ENCODE results near the gene IL17B.

IL17B gene

DNA sequence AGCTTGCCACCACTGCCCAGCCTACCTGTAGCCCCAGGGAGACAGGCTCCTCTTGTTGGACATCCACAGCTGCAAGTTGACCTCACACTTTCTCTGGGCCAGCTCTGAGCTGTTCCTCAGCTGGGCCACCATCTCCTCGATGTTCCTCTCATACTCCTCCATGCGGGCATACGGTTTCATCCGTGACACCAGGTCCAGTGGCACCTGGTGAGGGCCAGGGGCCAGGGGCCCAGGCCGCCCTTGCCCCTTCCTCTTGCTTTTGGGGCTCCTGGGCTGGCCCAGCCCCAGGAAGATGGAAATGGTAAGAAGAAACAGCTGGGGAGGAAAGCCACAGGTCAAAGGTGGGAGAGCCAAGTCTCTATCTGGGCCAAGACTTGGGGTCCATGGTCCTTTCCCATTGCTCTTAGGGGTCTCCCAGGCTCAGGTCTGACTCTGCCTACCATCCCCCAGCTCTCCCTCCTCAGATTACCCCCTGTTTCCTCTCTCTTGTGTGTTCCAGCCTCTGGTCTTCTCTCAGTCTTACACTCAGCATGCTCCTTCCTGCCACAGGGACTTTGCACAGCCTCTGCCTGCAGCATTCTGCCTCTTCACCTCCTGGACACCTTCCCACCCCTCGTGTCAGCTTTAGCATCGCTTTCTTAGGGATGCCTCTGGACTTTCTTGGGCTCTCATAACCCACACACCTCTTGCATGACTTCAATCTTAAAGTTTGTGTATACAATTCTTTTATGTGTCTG lies 2.2 kb downstream of the IL17B start:
- DNase-seq (ENCODE audit: low read depth): no peak

DNA sequence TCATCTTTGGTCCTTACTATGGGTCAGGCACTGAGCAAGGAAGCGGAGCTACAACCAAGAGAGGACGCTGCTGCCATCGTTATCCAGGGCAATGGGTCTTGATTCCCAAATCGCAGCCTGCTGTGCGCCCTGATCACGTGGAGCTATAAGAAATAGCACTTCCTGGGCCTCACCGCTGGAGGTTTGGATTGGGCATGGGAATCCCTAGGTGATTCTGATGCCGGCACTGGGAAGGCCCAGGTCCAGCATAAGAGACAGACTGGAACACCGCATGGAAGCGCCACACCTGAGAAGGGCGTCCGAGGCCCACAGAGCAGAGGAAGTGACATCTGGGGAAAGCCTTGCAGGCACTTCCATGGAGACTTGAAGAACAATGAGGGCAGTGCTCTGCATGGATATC lies 3.0 kb downstream of the IL17B start:
- no peak for DNase-seq (ENCODE audit: low read depth)

DNA sequence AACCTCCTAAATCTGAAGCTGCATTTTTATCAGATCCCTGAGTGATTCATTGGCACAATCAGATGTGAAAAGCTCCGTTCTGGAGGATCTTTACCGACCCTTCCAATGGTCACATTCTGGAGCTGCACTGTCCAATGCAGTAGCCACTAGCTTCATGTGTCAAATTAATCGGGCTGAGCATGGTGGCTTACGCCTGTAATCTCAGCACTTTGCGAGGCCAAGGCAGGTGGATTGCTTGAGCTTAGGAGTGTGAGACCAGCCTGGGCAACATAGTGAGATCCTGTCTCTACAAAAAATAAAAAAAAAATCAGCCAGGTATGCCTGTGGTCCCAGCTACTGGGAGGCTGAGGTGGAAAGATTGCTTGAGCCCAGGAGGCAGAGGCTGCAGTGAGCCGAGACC lies 3.7 kb downstream of the IL17B start:
- DNase-seq (ENCODE audit: low read depth): no peak

DNA sequence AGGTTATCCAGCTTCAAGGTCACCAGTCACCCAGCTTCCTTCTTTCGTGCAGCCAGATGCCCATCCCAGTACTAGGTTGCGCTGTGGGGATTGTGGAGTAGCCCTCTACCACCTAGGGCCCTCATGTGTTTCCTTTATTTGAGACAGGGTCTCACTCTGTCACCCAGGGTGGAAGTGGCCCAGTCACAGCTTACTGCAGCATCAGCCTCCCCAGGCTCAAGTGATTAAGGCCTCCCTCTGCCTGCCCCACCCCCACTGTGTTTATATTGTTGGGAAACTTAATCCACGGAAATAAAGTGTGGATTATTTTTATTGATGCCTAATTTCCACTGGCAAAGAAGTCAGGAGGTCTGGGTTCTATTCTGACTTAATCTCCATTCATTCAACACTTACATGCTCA lies 4.3 kb downstream of the IL17B start:
- DNase-seq (ENCODE audit: low read depth): no peak

DNA sequence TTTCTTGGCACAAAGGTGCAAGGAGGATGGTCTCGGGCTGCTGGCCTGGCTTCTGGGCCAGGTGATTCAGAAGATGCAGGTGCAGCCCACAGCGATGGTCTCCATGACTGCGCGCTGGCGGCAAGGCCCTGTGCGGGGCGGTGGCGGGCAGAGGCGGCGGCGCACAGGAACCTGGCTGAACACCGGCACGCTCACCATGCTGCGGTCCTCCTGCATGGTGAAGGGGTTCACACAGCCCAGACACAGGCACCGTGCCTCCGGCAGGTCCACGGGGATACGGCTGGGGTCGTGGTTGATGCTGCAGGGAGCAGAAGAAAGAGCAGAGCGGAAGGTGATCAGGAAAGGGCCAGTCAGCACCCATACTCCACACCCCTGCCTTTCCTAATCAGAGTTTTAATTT lies 4.8 kb downstream of the IL17B start:
- DNase-seq (ENCODE audit: low read depth): no peak

DNA sequence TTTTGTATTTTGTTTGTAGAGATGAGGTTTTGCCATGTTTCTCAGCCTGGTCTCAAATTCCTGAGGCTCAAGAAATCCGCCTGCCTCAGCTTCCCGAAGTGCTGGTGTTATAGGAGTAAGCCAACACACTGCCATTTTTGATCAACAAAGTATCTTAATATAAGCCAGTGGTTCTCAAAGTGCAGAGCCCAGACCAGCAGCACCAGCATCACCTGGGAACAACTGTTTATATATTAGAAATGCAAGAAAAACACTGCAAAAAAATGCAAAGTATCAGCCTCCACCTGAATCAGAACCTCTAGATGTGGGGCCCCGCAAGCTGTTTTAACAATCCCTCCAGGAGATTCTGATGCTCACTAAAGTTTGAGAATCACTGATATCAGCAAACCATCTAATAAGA lies 6.2 kb downstream of the IL17B start:
- no peak for DNase-seq (ENCODE audit: low read depth)

DNA sequence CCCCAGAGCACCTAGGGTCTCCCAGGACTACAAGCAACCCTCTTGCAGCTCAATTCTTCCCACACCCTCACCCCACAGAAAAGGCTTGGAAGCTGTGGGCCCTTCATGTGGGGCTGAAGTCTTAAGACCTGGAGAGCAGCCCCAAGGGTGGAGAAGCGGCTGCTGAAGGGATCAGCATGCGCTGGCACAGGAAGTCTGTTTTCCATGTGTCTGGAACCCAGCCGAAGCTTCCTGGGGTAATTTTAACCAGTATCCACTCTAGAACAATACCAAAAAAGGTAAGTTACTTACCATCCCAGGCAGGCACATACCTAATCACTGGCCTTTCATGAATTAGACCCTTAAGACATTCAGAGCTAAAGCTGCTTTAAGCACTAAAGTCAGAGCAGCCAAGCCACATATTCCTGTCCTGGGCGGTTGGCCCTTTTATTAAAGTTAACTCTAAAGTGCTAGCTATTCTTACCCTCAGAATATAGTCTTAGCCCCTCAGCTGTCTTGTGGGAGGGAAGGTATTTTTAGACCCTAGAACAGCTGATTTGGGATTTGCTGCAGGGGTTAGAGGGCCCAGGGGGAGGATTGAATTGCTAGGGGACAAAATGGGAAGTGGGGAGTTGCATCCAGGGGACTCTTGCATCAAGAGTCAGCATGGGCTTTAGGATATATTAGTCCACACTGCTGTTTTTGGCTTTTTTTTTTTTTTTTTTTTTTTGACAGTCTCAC lies 6.9 kb downstream of the IL17B start:
- no peak for DNase-seq (ENCODE audit: low read depth)

DNA sequence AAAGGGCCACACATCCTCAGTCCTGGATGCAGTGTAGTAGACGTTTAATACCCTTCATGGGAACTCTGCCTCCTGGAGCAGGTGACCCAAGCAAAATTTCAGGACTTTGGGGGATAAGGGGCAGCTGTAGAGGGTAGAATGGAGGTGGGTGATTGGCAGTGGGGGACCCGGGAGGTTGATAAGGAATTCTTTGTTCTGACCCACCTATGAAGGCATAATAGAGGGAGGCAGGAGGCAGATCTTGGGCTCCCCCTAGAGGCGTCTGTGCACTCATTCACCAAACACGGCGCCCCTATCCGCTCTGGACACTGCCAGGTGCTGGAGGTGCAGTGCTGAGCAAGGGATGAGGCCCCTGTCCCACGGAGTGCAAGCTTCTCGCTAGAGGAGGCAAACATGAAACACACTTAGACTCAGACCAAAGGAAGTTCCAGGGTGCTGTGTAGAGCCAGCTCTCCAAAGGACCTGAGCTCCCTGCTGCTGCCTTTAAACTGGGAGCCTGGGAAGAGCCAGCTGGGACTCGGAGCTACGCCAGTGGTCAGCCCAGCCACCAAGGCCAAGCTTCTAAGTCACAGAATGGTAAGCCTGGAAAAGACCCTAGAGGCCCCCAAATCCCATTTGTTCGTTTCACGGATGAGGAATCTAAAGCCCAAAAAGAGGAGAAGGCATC lies 7.7 kb downstream of the IL17B start:
- no peak for DNase-seq (ENCODE audit: low read depth)

DNA sequence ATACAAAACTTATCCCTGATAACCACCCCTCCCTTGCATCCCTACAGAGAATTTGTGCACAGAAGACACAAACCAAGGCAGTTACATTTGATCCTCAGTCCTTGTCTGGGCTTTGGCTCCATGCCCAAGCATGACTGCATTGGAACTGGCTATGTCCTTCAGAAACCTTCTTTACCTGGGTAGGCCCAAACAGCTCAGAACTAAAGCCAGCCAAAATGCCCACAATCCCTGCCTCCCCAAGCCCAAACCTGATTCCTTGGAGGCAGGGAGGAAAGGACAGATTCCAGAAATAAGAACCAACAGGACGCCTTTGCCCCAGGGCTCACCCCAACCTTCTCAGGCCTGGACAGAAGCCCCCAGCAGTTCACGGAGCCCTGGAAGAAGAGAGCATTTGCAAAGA lies 8.2 kb downstream of the IL17B start:
- DNase-seq (ENCODE audit: low read depth): no peak

DNA sequence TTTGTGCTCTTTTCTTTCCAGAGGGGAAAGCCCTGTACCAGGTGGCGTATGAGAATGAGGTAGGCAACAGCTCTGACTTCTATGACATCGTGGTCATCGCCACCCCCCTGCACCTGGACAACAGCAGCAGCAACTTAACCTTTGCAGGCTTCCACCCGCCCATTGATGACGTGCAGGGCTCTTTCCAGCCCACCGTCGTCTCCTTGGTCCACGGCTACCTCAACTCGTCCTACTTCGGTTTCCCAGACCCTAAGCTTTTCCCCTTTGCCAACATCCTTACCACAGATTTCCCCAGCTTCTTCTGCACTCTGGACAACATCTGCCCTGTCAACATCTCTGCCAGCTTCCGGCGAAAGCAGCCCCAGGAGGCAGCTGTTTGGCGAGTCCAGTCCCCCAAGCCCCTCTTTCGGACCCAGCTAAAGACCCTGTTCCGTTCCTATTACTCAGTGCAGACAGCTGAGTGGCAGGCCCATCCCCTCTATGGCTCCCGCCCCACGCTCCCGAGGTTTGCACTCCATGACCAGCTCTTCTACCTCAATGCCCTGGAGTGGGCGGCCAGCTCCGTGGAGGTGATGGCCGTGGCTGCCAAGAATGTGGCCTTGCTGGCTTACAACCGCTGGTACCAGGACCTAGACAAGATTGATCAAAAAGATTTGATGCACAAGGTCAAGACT lies 11.0 kb downstream of the IL17B start:
- no peak for DNase-seq (ENCODE audit: low read depth)

DNA sequence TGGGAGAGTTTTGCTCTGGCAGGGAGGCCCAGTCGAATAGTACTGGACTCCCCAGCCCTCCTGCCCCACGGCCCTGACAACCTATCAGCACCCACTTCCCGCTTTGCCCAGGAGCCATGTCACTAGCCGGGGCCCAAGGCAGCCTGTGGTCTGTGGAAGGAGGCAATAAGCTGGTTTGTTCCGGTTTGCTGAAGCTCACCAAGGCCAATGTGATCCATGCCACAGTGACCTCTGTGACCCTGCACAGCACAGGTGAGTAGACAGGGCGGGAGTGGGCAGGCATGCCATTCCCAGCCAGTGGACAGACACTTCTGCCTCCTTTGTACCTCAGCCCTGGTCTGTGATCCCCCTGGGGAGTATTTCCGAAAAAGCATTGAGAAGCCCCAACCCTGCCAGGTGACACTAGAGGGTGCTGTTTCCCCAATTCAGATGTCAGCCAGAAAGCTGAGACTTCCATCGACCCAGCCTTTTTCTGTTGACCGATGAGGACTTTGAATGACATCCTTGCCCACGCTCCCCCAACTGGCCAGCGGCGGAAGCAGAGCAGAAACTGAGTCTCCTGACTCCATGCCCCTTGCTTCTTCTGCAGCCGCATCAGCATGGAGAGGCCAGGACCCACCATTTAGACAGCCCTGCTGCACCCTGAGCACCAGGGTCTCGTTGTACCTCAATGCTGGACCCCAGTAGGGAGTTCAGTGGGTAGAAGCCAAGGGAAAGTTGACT lies 11.7 kb downstream of the IL17B start:
- DNase-seq (ENCODE audit: low read depth): no peak

DNA sequence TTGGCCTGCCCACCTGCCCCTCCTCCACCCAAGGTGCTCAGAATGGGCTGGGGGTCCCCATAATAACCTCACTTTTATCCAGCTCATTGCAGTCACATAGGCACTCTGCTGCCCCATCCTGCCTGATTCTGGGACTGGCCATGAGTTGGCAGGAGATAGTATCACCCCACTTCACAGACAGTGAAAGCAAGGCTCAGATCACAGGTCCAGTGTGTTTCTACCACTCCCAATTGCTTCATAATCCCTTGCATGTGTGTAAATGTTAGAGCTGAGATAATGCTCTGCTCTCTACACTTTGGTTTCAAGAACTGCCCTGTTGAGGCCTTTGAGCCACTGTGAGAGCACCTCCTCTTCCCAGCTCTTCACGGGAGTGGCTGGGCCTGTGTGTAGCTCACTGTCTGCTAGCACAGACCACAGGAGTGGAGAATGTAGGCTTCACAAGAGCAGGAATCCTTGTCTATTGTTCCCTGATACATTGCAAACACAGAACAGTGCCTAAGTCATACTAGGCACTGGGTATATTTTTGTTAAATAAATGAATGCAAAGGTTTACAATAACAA lies 12.8 kb downstream of the IL17B start:
- DNase-seq (ENCODE audit: low read depth): no peak

DNA sequence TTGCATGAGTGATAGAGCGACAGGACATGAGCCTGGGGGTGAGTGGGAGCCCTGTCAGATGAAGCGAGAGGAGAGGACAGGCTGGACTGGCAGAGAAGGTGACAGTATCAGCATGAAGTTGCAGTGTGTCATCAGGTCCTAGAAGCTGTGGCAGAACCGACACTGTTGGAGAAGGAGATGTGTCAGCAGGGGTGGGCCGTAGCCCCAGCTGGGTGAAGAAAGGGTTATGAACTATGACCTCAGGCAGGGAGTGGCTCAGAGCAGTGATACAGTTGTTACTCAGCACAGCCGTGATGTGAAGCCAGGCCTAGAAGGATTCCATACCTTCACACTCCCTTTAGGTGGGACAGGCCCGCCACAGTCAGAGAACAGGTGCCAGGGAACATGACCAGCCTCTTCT lies 13.7 kb downstream of the IL17B start:
- DNase-seq (ENCODE audit: low read depth): no peak

DNA sequence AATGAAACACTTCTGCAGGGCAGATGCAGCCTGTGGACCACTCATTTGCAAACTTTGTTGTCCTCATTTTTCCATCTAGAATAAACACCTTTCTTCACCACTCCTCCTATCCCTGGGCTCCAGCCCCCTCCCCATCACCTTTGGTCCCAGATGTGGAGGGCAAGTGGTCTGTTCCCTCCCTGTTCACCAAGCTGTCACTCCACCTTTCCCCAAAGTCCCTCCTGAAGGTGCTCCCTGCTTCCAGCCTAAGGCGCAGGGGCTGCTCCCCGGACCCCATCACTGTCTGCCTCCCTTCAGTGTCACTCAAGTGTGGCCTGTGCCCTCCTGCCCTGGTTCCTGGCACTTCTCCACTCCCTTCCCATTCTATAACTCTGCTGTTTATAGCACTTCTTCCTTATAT lies 14.4 kb downstream of the IL17B start:
- no peak for DNase-seq (ENCODE audit: low read depth)

DNA sequence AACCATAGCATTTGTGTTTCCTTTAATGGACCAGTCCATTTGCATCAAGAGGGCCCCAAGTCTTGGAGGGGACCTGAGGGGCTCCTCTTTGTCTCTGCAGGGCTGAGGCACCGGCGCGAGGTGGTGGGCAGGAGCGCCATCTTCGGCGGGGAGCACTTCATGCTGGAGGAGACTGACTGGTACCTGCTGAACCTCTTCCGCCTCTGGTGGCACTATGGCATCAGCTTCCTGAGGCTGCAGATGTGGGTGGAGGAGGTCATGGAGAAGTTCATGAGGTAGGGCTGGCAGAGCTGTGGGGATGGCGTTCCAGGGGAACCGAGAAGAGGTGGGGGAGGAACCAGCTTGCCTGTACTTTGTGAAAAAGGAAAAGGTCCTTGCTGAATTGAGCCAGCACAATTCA lies 15.2 kb downstream of the IL17B start:
- no peak for DNase-seq (ENCODE audit: low read depth)

DNA sequence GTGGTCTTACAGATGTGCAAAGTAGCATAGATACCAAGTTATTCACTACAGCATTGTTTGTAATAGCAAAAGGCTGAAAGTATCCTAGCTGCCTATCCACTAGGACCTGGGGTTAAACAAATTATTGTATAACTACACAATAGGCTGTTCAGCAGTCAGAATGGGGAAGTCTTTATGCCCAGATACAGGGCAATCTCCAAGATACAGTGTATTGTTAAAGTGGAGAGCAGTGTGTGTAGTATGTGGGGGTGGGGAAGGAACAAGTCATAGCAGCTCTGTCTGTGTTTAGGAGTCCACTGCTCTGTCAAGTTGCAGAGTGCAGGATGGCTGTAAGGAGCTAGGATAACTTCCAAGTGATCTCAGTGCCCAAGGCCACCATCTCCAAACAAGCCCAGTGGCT lies 15.7 kb downstream of the IL17B start:
- DNase-seq (ENCODE audit: low read depth): no peak

DNA sequence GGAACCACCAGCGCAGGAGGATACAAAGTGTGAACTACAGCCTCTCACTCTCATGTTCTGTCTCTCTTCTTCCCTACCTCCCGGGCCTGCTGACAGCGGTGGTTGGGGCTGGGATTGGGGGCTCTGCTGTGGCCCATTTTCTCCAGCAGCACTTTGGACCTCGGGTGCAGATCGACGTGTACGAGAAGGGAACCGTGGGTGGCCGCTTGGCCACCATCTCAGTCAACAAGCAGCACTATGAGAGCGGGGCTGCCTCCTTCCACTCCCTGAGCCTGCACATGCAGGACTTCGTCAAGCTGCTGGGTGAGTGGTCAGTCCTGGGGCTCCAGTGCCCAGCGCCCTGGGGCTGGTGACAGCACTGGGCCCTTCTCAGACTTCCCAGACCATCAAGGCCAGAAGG lies 16.6 kb downstream of the IL17B start:
- DNase-seq (ENCODE audit: low read depth): no peak

DNA sequence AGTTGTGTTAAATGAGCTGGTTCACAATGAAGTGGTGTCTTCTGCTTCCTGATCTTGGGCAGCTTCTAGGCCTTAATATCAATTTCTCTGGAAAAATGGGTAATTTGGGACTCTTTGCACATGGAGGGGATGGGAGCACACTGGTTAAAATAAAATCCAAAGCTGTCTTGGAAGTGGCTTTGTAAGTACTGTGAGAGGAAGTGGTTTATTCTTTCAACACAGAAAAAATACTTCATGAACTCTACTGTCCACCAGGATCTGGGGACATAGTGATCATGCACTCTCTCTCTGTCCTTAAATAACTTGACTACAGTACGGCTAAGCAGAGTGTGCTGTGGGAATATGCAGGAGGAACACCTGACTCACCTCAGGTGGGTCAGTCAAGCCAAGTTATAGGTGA lies 18.8 kb downstream of the IL17B start:
- DNase-seq (ENCODE audit: low read depth): no peak

DNA sequence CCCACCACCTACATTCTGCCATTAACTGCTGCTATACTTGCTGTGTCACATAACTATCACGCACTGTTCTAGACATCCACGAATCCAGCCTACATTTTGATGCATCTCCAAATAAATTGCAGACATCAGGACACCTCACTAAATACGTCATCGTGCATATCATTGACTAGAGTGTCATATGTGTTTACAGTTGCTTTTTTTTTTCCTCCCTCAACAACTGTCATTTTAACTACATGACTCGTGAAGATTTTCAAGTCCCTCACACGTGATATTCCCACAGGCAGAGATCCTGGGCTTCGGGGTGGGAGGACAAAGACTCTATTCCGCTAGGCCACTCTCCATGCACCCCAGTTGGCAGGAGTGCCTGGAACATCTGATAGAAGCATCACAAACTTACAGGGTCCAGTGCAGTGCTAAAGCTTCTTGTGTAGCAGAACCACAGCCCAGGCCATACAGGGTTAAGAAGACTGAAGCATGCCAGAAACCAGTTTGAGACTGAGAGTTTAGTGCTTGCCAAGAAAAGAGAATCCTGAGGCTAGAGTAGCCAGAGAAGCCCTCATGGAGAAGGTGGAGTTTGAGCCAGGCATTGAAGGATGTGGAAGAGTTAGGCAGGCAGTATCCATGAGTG lies 20.1 kb downstream of the IL17B start:
- DNase-seq (ENCODE audit: low read depth): no peak

DNA sequence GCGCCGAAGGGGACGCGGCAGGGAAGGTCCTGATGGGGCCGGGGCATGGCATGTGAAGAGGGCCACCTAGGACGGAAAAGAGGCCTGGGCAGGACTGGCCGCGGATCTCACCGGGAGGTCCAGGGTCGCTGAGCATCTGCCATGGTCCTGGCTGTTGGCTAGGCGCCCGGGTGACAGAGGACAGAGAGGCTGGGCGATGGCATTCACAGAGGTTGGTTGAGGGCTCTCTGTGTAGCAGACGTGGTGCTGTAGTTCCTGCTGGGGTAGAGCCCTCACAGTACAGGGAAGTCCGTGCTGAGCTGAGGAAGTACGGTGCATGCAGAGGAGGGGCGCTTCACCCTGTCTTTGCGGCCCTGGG lies 20.8 kb downstream of the IL17B start:
- DNase-seq (ENCODE audit: low read depth): no peak
